SK-MEL-5 (cell line): ENCODE results near the gene AIG1. TPM values are rescaled to one million over a fixed set of nuclear protein-coding genes. Genes with fewer than 3 reads are reported as not detected.
"Not testable (repeated sequence)": the region's sequence is repeated elsewhere in the genome, so short reads cannot be mapped to it uniquely, and the experiment has no call there.

Experiments
- DNase-seq: peaks from one replicate; pipeline ENCODE4 v3.0.0-alpha.2; 2016; ENCODE audit warnings: low read depth, low spot score
- in situ Hi-C: cut with HindIII; loops from 2 replicates; pipeline ENCODE4 v1.10.0; 2016; ENCODE audit warnings: low sequenced_read_pairs, high pct_unique_total_duplicates, low pct_unique_long_range_greater_than_20kb
- total RNA-seq: library from RNA; depleted of rRNA; stranded (reverse); fragments of >200 nt; shearing (Covaris generic); gene quantifications from 2 replicates; pipeline ENCODE4 v1.2.3, GENCODE V29; 2014

The AIG1 gene
- total RNA-seq, 1 experiment from 2014 or later: 8.0 TPM

GRCh38 chr6:143223895-143224294 is 163.2 kb downstream of the AIG1 start:
- DNase-seq: no peak
- in situ Hi-C loops: no loop called here

GRCh38 chr6:143224516-143224915 is 163.8 kb downstream of the AIG1 start:
- in situ Hi-C loops: no loop called here

GRCh38 chr6:143225929-143226328 is 165.2 kb downstream of the AIG1 start:
- in situ Hi-C loops: no loop called here
- no peak for DNase-seq

More at GRCh38 chr6:143224516-143224915, 163.8 kb downstream of the AIG1 start:
- no peak for DNase-seq

GRCh38 chr6:143227675-143228074 is 167.0 kb downstream of the AIG1 start:
- no peak for DNase-seq
- in situ Hi-C loops: no loop called here

GRCh38 chr6:143229400-143229799 is 168.7 kb downstream of the AIG1 start:
- DNase-seq: no peak
- in situ Hi-C loops: no loop called here

- in situ Hi-C loops: no loop called here
- DNase-seq: peak; percentile 74
These were observed 172.2 kb downstream of the AIG1 start for GRCh38 chr6:143232849-143233248.

GRCh38 chr6:143233554-143234285 is 173.0 kb downstream of the AIG1 start:
- in situ Hi-C loops: no loop called here
- DNase-seq: no peak

GRCh38 chr6:143234734-143235133 is 174.0 kb downstream of the AIG1 start:
- no peak for DNase-seq
- in situ Hi-C loops: no loop called here

GRCh38 chr6:143236151-143236798 is 175.6 kb downstream of the AIG1 start:
- in situ Hi-C loops: no loop called here

GRCh38 chr6:143238306-143238705 is 177.6 kb downstream of the AIG1 start:
- DNase-seq: no peak
- in situ Hi-C loops: no loop called here

More at GRCh38 chr6:143236151-143236798, 175.6 kb downstream of the AIG1 start:
- DNase-seq: no peak

GRCh38 chr6:143241111-143241510 is 180.4 kb downstream of the AIG1 start:
- DNase-seq: no peak
- in situ Hi-C loops: no loop called here

GRCh38 chr6:143241911-143242310 is 181.2 kb downstream of the AIG1 start:
- DNase-seq: no peak
- in situ Hi-C loops: no loop called here

GRCh38 chr6:143243786-143244185 is 183.1 kb downstream of the AIG1 start:
- no peak for DNase-seq
- in situ Hi-C loops: no loop called here

- in situ Hi-C loops: no loop called here
- no peak for DNase-seq
These were observed 185.0 kb downstream of the AIG1 start for GRCh38 chr6:143245656-143246055.

- in situ Hi-C loops, DNase-seq: not testable (repeated sequence)
These were observed 185.6 kb downstream of the AIG1 start for GRCh38 chr6:143246166-143246775.

- no peak for DNase-seq
- in situ Hi-C loops: no loop called here
These were observed 186.9 kb downstream of the AIG1 start for GRCh38 chr6:143247586-143247985.

- no peak for DNase-seq
- in situ Hi-C loops: no loop called here
These were observed 187.7 kb downstream of the AIG1 start for GRCh38 chr6:143248359-143248758.

- in situ Hi-C loops: no loop called here
- no peak for DNase-seq
These were observed 190.6 kb downstream of the AIG1 start for GRCh38 chr6:143251288-143251687.

GRCh38 chr6:143252961-143253360 is 192.3 kb downstream of the AIG1 start:
- in situ Hi-C loops: no loop called here
- DNase-seq: no peak
